Dendritic cell treated with granulocyte-macrophage colony-stimulating factor and Interleukin-4, amounts not matched to agents 40 ng/mL and 50 ng/mL, for 4 days (primary cell): ENCODE results near the gene BNC1.
"Not testable (repeated sequence)": the region's sequence is repeated elsewhere in the genome, so short reads cannot be mapped to it uniquely, and the experiment has no call there.

Source experiments
- H3K27ac Mint-ChIP-seq: one replicate; pipeline ENCODE4 v1.8.0; 2022; ENCODE audit warnings: mild to moderate bottlenecking, mixed read lengths
- H3K27me3 Mint-ChIP-seq: one replicate; pipeline ENCODE4 v1.8.0; 2022; ENCODE audit warnings: mild to moderate bottlenecking, mixed read lengths
- H3K36me3 Mint-ChIP-seq: one replicate; pipeline ENCODE4 v1.8.0; 2022; ENCODE audit warnings: low read depth, mixed read lengths
- H3K4me1 Mint-ChIP-seq: one replicate; pipeline ENCODE4 v1.8.0; 2022; ENCODE audit warnings: low read depth, mixed read lengths
- H3K4me3 Mint-ChIP-seq: one replicate; pipeline ENCODE4 v1.8.0; 2022; ENCODE audit warnings: mild to moderate bottlenecking, moderate library complexity, mixed read lengths
- H3K9me3 Mint-ChIP-seq: one replicate; pipeline ENCODE4 v1.8.0; 2022; ENCODE audit warnings: mixed read lengths
- intact Hi-C: fragments of 100-400 bp; cut with micrococcal nuclease; formaldehyde crosslinking; loops from one replicate; pipeline ENCODE4 v1.15.0; 2022

Gene BNC1

DNA sequence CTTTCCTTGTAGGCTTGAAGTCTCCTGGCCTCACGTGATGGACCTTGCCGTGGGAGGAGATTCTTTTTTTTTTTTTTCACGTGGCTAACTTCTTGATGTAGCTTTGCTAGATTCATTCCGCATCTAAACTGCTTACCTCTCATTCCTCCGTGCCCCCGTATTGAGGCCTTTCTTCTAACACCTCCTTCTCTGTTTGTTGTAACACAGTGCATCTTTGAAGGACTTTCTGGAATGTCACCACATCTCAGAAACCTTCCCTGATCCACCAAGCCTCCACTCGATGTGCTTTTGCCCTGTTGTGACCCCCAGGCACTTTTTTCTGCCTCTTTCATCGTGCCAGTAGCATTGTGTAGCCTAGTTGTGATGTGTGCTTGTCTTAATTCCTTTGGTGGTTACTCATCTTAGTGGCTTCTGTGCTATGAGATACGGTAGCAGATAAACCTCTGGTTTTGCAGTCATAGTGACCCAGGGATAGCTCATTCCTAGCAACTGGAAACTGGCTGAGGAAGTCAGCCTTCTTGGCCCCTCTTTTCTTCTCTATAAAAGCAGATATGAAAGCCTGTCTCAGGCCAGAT lies 1.6 kb upstream of the BNC1 start:
- peaks cover 72% of the 10 kb centered on the region for H3K27me3 Mint-ChIP-seq
- no peaks in the 10 kb centered on the region for H3K9me3 Mint-ChIP-seq
- H3K27ac Mint-ChIP-seq, result no peak overlapping the region
- H3K36me3 Mint-ChIP-seq, result no peaks in the 10 kb centered on the region
- peaks cover 11% of the 10 kb centered on the region for H3K4me1 Mint-ChIP-seq
- no peak overlapping the region for H3K4me3 Mint-ChIP-seq
- intact Hi-C loops, result no loop called here

DNA sequence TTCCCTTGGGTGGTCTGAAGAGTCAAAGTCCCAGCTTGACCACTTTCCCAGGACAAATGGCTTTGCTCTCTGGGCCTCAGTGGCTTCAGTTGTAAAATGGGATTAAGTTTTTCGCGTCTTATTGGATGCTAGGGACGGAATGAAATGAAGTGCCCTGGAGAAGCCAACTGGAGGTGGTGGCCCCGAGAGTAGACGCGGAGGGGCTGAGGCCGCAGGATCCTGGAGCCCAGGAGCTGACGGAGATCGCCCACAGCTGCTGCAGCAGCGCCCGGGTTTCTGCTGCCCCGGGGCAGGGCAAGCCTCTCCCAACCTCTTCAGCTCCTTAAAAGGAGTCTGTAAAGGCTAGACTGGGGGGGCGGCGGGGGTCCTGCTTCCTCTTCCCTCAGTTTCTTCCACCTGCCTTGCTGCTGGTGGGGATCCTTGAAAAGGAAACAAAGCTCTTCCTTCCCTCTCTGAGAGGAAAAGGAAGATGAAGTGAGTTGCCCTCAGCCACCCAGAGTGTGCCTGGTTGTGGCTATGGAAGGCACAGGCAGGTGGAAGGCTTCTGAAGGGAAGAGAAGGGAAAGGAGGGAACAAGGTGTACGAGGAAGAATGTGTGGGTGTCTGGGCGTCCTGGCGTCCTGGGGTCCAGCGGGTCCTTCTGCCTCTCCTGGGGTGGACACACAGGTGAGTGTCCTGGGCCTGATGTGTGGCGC lies 967 bp upstream of the BNC1 start:
- H3K27me3 Mint-ChIP-seq, result peaks cover 77% of the 10 kb centered on the region
- intact Hi-C loops, result no loop called here
- H3K9me3 Mint-ChIP-seq, result no peaks in the 10 kb centered on the region
- no peak overlapping the region for H3K4me3 Mint-ChIP-seq
- peaks cover 11% of the 10 kb centered on the region for H3K4me1 Mint-ChIP-seq
- no peak overlapping the region for H3K27ac Mint-ChIP-seq
- H3K36me3 Mint-ChIP-seq, result no peaks in the 10 kb centered on the region

DNA sequence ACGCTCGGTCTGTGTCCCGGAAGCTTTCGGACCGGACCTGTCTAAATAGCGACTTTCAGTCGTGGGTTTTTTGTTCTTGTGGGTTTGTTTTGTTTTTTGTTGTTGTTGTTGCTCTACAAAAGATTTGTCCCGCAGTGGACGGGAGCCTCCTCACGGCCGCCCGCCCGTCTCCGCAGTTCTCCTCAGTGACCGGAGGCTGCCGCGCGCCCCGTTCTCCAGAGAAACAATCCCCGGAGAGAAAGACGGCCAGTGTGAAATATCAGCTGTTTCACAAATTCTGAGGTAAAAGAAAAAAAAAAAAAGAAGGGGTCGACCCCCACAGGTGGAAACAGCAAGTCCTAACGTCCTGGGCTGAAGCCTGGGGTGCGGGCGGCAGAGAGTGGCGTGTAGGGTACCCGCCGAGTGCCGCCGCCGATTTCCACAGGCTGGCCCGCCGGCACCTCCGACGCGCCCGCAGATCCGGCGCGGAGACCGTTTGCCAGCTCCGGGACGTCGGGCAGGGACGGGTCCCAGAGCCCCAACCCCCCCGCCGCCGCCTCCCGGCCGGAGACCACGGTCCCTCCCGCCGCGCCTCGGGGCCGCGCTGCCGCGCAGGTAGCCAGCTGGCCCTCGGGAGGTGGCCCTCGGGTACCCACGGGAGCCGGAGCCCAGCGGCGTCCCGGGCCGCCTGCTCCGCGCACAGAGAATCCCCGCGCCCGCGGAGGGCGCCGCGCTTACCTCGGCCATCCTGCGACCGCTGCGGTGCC lies 478 bp downstream of the BNC1 start:
- H3K36me3 Mint-ChIP-seq, result no peaks in the 10 kb centered on the region
- H3K27me3 Mint-ChIP-seq, result peaks cover 85% of the 10 kb centered on the region
- H3K9me3 Mint-ChIP-seq, result no peaks in the 10 kb centered on the region
- intact Hi-C loops, result no loop called here
- H3K4me1 Mint-ChIP-seq, result peaks cover 11% of the 10 kb centered on the region
- H3K27ac Mint-ChIP-seq, result no peak overlapping the region
- peak overlapping the region; percentile 55 for H3K4me3 Mint-ChIP-seq

DNA sequence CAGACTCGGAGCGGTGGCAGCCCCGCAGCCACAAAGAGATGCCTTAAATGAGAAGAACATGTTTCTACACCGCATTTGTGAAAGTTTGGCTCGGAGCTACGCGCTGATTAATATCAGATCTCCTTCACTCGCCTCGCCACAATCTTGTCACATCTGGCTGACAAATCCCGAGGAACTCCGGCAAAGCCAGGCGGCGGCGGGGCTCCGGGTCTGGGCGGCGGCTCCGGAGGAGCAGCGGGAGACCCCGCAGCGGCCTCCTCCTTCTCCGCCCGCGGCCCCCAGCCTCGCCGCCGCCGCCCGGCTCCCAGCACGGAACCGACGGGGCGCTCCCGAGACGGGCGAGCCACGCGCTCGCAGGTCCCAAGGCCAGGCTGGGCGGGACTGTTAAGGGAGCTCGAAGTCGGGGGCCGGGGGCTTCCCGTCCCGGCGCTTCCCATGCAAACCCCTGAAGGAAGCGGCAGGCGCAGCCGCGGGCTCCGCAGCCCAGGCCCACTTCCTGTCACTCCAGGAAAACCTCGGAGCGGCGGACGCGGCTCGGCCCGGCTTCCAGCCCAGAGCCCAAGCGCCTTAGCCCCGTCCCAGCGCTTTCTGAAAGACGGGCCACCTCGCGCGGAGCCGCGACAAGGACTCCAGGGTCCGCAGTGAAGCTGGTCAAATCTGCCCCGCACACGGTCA lies 1.2 kb downstream of the BNC1 start:
- intact Hi-C loops, result no loop called here
- H3K27ac Mint-ChIP-seq, result no peak overlapping the region
- no peaks in the 10 kb centered on the region for H3K9me3 Mint-ChIP-seq
- peaks cover 11% of the 10 kb centered on the region for H3K4me1 Mint-ChIP-seq
- no peaks in the 10 kb centered on the region for H3K36me3 Mint-ChIP-seq
- H3K4me3 Mint-ChIP-seq, result peak overlapping the region; percentile 55
- H3K27me3 Mint-ChIP-seq, result peaks cover 81% of the 10 kb centered on the region

GRCh38 chr15:83282776-83283137 lies 1.7 kb downstream of the BNC1 start:
- H3K9me3 Mint-ChIP-seq, result no peaks in the 10 kb centered on the region
- peaks cover 80% of the 10 kb centered on the region for H3K27me3 Mint-ChIP-seq
- H3K36me3 Mint-ChIP-seq, result no peaks in the 10 kb centered on the region
- no peak overlapping the region for H3K27ac Mint-ChIP-seq
- peaks cover 11% of the 10 kb centered on the region for H3K4me1 Mint-ChIP-seq
- intact Hi-C loops, result no loop called here
- H3K4me3 Mint-ChIP-seq, result no peak overlapping the region

GRCh38 chr15:83282141-83282540 lies 2.3 kb downstream of the BNC1 start:
- no peak overlapping the region for H3K4me3 Mint-ChIP-seq
- no peak overlapping the region for H3K27ac Mint-ChIP-seq
- intact Hi-C loops, result no loop called here
- H3K36me3 Mint-ChIP-seq, result no peaks in the 10 kb centered on the region
- H3K27me3 Mint-ChIP-seq, result peaks cover 78% of the 10 kb centered on the region
- H3K4me1 Mint-ChIP-seq, result peaks cover 11% of the 10 kb centered on the region
- H3K9me3 Mint-ChIP-seq, result no peaks in the 10 kb centered on the region

DNA sequence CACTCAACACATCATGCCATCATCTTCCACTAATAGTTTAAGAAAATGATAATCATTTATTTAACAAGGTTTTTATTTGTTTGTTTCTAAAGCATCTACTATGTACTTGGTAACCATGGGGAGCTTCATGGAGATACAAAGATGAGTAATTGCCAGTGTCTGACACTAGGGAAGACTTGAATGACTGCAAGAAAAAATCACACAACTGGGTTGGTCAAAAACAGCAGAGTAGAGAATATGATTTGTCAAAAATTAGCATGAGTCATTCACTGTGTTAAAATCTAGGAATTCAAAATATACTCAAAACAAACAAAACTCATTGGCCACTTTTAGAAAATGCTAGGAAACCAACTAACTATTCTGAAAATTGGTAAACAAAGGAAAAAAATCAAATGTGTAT lies 6.3 kb downstream of the BNC1 start:
- H3K27me3 Mint-ChIP-seq, result peaks cover 50% of the 10 kb centered on the region

DNA sequence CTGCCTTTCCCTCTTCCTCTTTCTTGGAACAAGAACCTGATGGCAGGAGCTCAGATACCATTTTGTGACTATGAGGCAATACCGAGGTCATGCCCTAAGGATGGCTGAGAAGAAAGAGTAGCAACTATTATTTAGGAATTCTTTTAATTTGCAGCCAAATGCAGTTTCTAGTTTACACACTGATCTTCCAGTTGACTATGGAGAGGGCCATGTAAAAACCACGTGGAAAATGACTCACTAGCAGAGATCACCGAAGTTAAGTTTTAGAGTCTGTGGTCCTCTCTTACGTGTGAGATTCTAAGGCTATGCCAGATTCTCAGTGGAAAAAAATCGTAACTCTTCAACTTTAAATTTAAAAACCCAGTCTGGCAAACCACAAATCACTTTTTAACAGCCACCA lies 7.8 kb downstream of the BNC1 start:
- Mint-ChIP-seq H3K27me3 (peaks cover 38% of the 10 kb centered on the region), H3K27ac (no peak overlapping the region)

More for the DNA sequence above, 6.3 kb downstream of the BNC1 start:
- intact Hi-C loops, result no loop called here
- Mint-ChIP-seq H3K4me3 (no peak overlapping the region), H3K9me3 (no peaks in the 10 kb centered on the region), H3K4me1 (peaks cover 5% of the 10 kb centered on the region), H3K27ac (no peak overlapping the region), H3K36me3 (no peaks in the 10 kb centered on the region)

GRCh38 chr15:83275412-83275811 lies 9.1 kb downstream of the BNC1 start:
- H3K4me3 Mint-ChIP-seq, result no peak overlapping the region
- intact Hi-C loops, result no loop called here
- peaks cover 28% of the 10 kb centered on the region for H3K27me3 Mint-ChIP-seq
- no peaks in the 10 kb centered on the region for H3K9me3 Mint-ChIP-seq
- H3K36me3 Mint-ChIP-seq, result no peaks in the 10 kb centered on the region
- no peak overlapping the region for H3K27ac Mint-ChIP-seq
- no peaks in the 10 kb centered on the region for H3K4me1 Mint-ChIP-seq

More for the DNA sequence above, 7.8 kb downstream of the BNC1 start:
- intact Hi-C loops, result no loop called here
- no peak overlapping the region for H3K4me3 Mint-ChIP-seq
- H3K9me3 Mint-ChIP-seq, result no peaks in the 10 kb centered on the region
- H3K36me3 Mint-ChIP-seq, result no peaks in the 10 kb centered on the region
- H3K4me1 Mint-ChIP-seq, result no peaks in the 10 kb centered on the region

- Mint-ChIP-seq H3K4me3 (no peak overlapping the region), H3K36me3 (no peaks in the 10 kb centered on the region), H3K9me3 (no peaks in the 10 kb centered on the region), H3K27me3 (peaks cover 10% of the 10 kb centered on the region), H3K4me1 (no peaks in the 10 kb centered on the region), H3K27ac (no peak overlapping the region)
- intact Hi-C loops, result no loop called here
Observed at GRCh38 chr15:83270176-83270575, 14.3 kb downstream of the BNC1 start.

DNA sequence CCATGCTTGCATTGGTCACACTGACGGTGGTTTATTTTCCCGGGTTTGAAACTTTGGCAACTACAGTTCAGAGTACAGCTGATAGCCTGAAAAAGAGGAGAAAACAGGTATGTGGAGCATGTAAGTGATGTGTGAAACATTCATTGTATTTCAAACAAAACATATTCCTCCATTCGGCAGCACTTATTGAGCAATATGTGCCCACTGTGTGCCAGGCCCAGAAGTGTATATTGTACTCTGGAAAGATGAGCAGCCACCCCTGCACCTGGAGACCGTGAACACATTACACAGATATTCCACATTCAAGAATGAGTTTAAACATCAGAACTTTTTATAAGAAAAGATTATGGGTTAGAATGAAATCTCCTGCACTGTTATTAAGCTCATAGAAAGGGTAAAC lies 16.3 kb downstream of the BNC1 start:
- no peaks in the 10 kb centered on the region for H3K9me3 Mint-ChIP-seq
- H3K27ac Mint-ChIP-seq, result no peak overlapping the region
- H3K36me3 Mint-ChIP-seq, result no peaks in the 10 kb centered on the region
- no peak overlapping the region for H3K4me3 Mint-ChIP-seq
- no peaks in the 10 kb centered on the region for H3K4me1 Mint-ChIP-seq
- H3K27me3 Mint-ChIP-seq, result peaks cover 12% of the 10 kb centered on the region
- intact Hi-C loops, result no loop called here

DNA sequence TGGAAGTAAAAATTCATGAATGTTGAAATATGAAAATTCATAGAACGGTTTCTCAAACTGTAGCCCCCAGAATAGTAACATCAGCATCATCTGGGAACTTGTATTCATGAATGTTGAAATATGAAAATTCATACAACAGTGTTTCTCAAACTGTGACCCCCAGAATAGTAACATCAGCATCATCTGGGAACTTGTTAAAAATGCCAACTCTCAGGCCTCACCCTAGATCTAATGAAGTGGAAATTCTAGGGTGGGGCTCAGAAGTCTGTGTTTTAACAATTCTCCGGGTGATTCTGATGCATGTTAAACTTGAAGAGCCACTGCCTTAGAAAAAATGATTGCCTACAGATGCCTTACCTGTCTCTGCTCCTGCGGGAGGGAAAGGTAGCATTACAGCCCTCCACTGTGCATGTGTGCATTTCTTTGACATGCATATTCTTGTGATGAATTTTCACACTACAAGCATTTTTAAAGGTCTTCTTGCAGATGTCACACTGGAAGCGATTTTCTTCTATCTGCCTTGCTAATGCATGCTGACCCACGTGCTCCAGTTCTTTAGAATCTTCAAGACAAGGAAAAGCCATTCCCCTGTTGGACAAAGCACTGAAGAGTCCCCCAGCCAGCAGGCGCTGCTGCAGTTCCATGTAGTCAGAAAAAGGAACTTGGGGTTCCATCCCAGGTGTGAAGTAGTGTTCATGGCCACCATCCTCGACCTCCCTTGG lies 21.7 kb downstream of the BNC1 start:
- Mint-ChIP-seq H3K4me1 (no peaks in the 10 kb centered on the region), H3K27ac (no peak overlapping the region)
- intact Hi-C loops, result no loop called here

GRCh38 chr15:83262181-83262580 lies 22.3 kb downstream of the BNC1 start:
- H3K9me3 Mint-ChIP-seq, H3K4me1 Mint-ChIP-seq, H3K27ac Mint-ChIP-seq, H3K36me3 Mint-ChIP-seq, H3K4me3 Mint-ChIP-seq, intact Hi-C loops: not testable (repeated sequence)
- H3K27me3 Mint-ChIP-seq, result peaks cover 10% of the 10 kb centered on the region

More for the DNA sequence above, 21.7 kb downstream of the BNC1 start:
- H3K27me3 Mint-ChIP-seq, result peaks cover 10% of the 10 kb centered on the region
- H3K9me3 Mint-ChIP-seq, result no peaks in the 10 kb centered on the region
- H3K4me3 Mint-ChIP-seq, result no peak overlapping the region
- H3K36me3 Mint-ChIP-seq, result no peaks in the 10 kb centered on the region
